Liver (tissue), 9 donors: Measurements from ENCODE around the gene RPE65. TPM values are rescaled to one million over a fixed set of nuclear protein-coding genes. Genes with fewer than 3 reads are reported as not detected.

ENCODE experiments used
- DNase-seq: peaks from one replicate; pipeline ENCODE4 v3.0.0-alpha.2; 2017; ENCODE audit warnings: low spot score
- H3K27ac ChIP-seq, 2 donors: one replicate each; pipeline ENCODE4 v1.7.0; 2013; ENCODE audit warnings: inconsistent platforms in 2 of 2, low read length in 2 of 2, control low read depth in 1 of 2, low read depth in 1 of 2, mild to moderate bottlenecking in 1 of 2
- H3K27me3 ChIP-seq, 4 donors: one replicate each; pipeline versions ENCODE4 v1.6.1 to v1.7.0; 2013; ENCODE audit warnings: low read length in 3 of 4, inconsistent platforms in 1 of 4, mild to moderate bottlenecking in 1 of 4, moderate library complexity in 1 of 4; ENCODE audit not compliant: control insufficient read depth in 4 of 4, insufficient read depth in 4 of 4
- H3K36me3 ChIP-seq, 4 donors: one replicate each; pipeline versions ENCODE4 v1.6.1 to v1.7.0; 2013; ENCODE audit warnings: low read length in 3 of 4, mild to moderate bottlenecking in 3 of 4, low read depth in 1 of 4, moderate library complexity in 1 of 4; ENCODE audit not compliant: control insufficient read depth in 4 of 4, insufficient read depth in 3 of 4
- H3K4me1 ChIP-seq, 4 donors: one replicate each; pipeline versions ENCODE4 v1.6.1 to v1.7.0; 2013; ENCODE audit warnings: low read length in 3 of 4, mild to moderate bottlenecking in 3 of 4, moderate library complexity in 1 of 4; ENCODE audit not compliant: control insufficient read depth in 4 of 4, insufficient read depth in 4 of 4
- H3K4me3 ChIP-seq, 3 donors: one replicate each; pipeline versions ENCODE4 v1.6.1 to v1.7.0; 2013; ENCODE audit warnings: low read length in 3 of 3, control low read depth in 1 of 3, low read depth in 1 of 3, mild to moderate bottlenecking in 1 of 3
- H3K9ac ChIP-seq, 2 donors: one replicate each; pipeline ENCODE4 v1.7.0; 2013; ENCODE audit warnings: low read length in 2 of 2, mild to moderate bottlenecking in 2 of 2, moderate library complexity in 2 of 2, control low read depth in 1 of 2, low read depth in 1 of 2
- H3K9me3 ChIP-seq, 4 donors: one replicate each; pipeline versions ENCODE4 v1.6.1 to v1.7.0; 2013; ENCODE audit warnings: low read length in 3 of 4; ENCODE audit not compliant: control insufficient read depth in 4 of 4
- CTCF ChIP-seq: fragments of 150-350 bp; IDR thresholded peaks from 2 replicates; pipeline ENCODE4 v1.5.1; 2017; ENCODE audit warnings: improper control_type of control experiment, low read depth, low read length; ENCODE audit not compliant: missing input control
- EGR1 ChIP-seq, 2 donors: IDR thresholded peaks; 2 replicates each; pipeline ENCODE4 v1.6.1; 2016 to 2018; ENCODE audit warnings: antibody characterized with exemption in 2 of 2, low read depth in 2 of 2
- FOXA1 ChIP-seq: IDR thresholded peaks from 2 replicates; pipeline ENCODE4 v1.6.1; 2016; ENCODE audit warnings: antibody characterized with exemption
- FOXA2 ChIP-seq: IDR thresholded peaks from 2 replicates; pipeline ENCODE4 v1.6.1; 2016; ENCODE audit warnings: antibody characterized with exemption
- GABPA ChIP-seq, 2 donors: IDR thresholded peaks in 1 of 2; conservative IDR thresholded peaks in 1 of 2; 2 replicates each; pipeline ENCODE4 v1.6.1; 2016; ENCODE audit warnings: antibody characterized with exemption in 2 of 2, mild to moderate bottlenecking in 1 of 2, moderate library complexity in 1 of 2
- HNF4A ChIP-seq, 2 donors: conservative IDR thresholded peaks; 2 replicates each; pipeline ENCODE4 v1.6.1; 2016; ENCODE audit warnings: antibody characterized with exemption in 2 of 2, mild to moderate bottlenecking in 2 of 2
- HNF4G ChIP-seq: IDR thresholded peaks from 2 replicates; pipeline ENCODE4 v1.6.1; 2016; ENCODE audit warnings: antibody characterized with exemption
- JUND ChIP-seq, 2 donors: IDR thresholded peaks; 2 replicates each; pipeline ENCODE4 v1.6.1; 2016; ENCODE audit warnings: antibody characterized with exemption in 2 of 2
- MAX ChIP-seq: IDR thresholded peaks from 2 replicates; pipeline ENCODE4 v1.6.1; 2016; ENCODE audit warnings: antibody characterized with exemption
- RAD21 ChIP-seq, 2 donors: IDR thresholded peaks; 2 replicates each; pipeline ENCODE4 v1.6.1; 2016; ENCODE audit warnings: antibody characterized with exemption in 2 of 2, mild to moderate bottlenecking in 2 of 2
- REST ChIP-seq: IDR thresholded peaks from 2 replicates; pipeline ENCODE4 v1.6.1; 2016; ENCODE audit warnings: antibody characterized with exemption, mild to moderate bottlenecking
- RXRA ChIP-seq, 2 donors: IDR thresholded peaks; 2 replicates each; pipeline ENCODE4 v1.6.1; 2017 to 2018; ENCODE audit warnings: antibody characterized with exemption in 2 of 2, mild to moderate bottlenecking in 1 of 2
- TAF1 ChIP-seq: conservative IDR thresholded peaks from 2 replicates; pipeline ENCODE4 v1.6.1; 2016; ENCODE audit warnings: antibody characterized with exemption, mild to moderate bottlenecking
- YY1 ChIP-seq: IDR thresholded peaks from 2 replicates; pipeline ENCODE4 v1.6.1; 2016; ENCODE audit warnings: antibody characterized with exemption, mild to moderate bottlenecking
- ZBTB33 ChIP-seq: IDR thresholded peaks from 2 replicates; pipeline ENCODE4 v1.6.1; 2016; ENCODE audit warnings: antibody characterized with exemption
- WGBS: extraction: QIAGEN DNeasy Blood & Tissue Kit; methylation state at CpG from one replicate; pipeline ENCODE4 v1.1.7; 2013; 5-methylcytosine and 5-hydroxymethylcytosine counted together
- polyA plus RNA-seq, 2 donors: library from polyadenylated mRNA; stranded (reverse) in 1 of 2; unstranded in 1 of 2; fragments of 200-250 nt in 1 of 2; fragments of >200 nt in 1 of 2; fragmentation: Nextera tagmentation in 1 of 2; extraction: Ambion mirVana in 1 of 2; gene quantifications; one replicate each; pipeline versions ENCODE4 v1.2.1 to v1.2.3, GENCODE V29; 2013 to 2015
- total RNA-seq, 2 donors: library from RNA; depleted of rRNA; stranded (reverse); fragments of >200 nt; gene quantifications; one replicate each; pipeline ENCODE4 v1.2.3, GENCODE V29; 2014
- donor health status: healthy.
- donor health status: healthy.
- donor health status: healthy.
- donor health status: healthy.
- donor health status: healthy.

RPE65 gene
- total and polyA plus RNA-seq, 4 donors = not detected

GRCh38 chr1:68384321-68384813 is 65.4 kb downstream of the RPE65 start:
- Histone ChIP-seq H3K36me3 (no peaks in the 10 kb centered on the region), H3K9ac (no peak overlapping the region), H3K27ac (no peak overlapping the region), H3K9me3 (no peaks in the 10 kb centered on the region), H3K4me3 (no peak overlapping the region), H3K4me1 (no peaks in the 10 kb centered on the region), H3K27me3 (no peaks in the 10 kb centered on the region)
- peak in 1 of 2 donors; percentile 40 for TF ChIP-seq JUND (IDR thresholded peaks at IDR 0.05)
- no peak for TF ChIP-seq FOXA2
- TF ChIP-seq REST = no peak
- TF ChIP-seq FOXA1 = no peak
- WGBS = 69% methylated on average over 2 of the region's 2 CpGs
- DNase-seq = no peak

- Histone ChIP-seq H3K4me3 (no peak overlapping the region), H3K36me3 (no peaks in the 10 kb centered on the region), H3K27ac (no peak overlapping the region), H3K9ac (no peak overlapping the region), H3K9me3 (no peaks in the 10 kb centered on the region), H3K4me1 (no peaks in the 10 kb centered on the region), H3K27me3 (no peaks in the 10 kb centered on the region)
- TF ChIP-seq HNF4A (conservative IDR thresholded peaks at IDR 0.05) (no peak), YY1 (no peak), EGR1 (IDR thresholded peaks at IDR 0.05; ENCODE audit: low read depth in 2 of 2) (no peak), RAD21 (IDR thresholded peaks at IDR 0.05) (no peak), TAF1 (no peak), RXRA (IDR thresholded peaks at IDR 0.05) (no peak), REST (no peak), HNF4G (no peak), CTCF (no peak), FOXA1 (no peak), GABPA (IDR thresholded peaks at IDR 0.05 in 1 of 2, conservative IDR thresholded peaks at IDR 0.05 in 1 of 2) (no peak), ZBTB33 (no peak), FOXA2 (no peak), JUND (IDR thresholded peaks at IDR 0.05) (no peak), MAX (no peak)
- WGBS = 91% methylated on average over 2 of the region's 2 CpGs
- no peak for DNase-seq
Observed at GRCh38 chr1:68383092-68383491, 66.7 kb downstream of the RPE65 start.
